CD4-positive, alpha-beta T cell treated with Interleukin-2 at 100 ng/mL for 4 hours (primary cell): ENCODE measurements around the gene RPL38.

Experiments used
- DNase-seq: peaks from one replicate; pipeline ENCODE4 v3.0.0-alpha.2; 2020; ENCODE audit warnings: low spot score

The RPL38 gene

GRCh38 chr17:74226252-74226651 lies 22.8 kb downstream of the RPL38 start:
- no peak for DNase-seq

- no peak for DNase-seq
Observed at GRCh38 chr17:74227271-74228080, 24.0 kb downstream of the RPL38 start.

GRCh38 chr17:74228306-74228978 lies 25.0 kb downstream of the RPL38 start:
- DNase-seq: no peak

- DNase-seq: no peak
Observed at GRCh38 chr17:74230896-74231295, 27.4 kb downstream of the RPL38 start.

- no peak for DNase-seq
Observed at GRCh38 chr17:74231928-74232907, 28.7 kb downstream of the RPL38 start.

GRCh38 chr17:74233937-74234336 lies 30.5 kb downstream of the RPL38 start:
- DNase-seq: no peak

GRCh38 chr17:74234486-74234885 lies 31.0 kb downstream of the RPL38 start:
- no peak for DNase-seq

GRCh38 chr17:74235040-74235581 lies 31.6 kb downstream of the RPL38 start:
- no peak for DNase-seq

GRCh38 chr17:74235911-74236371 lies 32.5 kb downstream of the RPL38 start:
- no peak for DNase-seq

GRCh38 chr17:74237321-74237720 lies 33.8 kb downstream of the RPL38 start:
- DNase-seq: no peak

GRCh38 chr17:74239172-74239571 lies 35.7 kb downstream of the RPL38 start:
- DNase-seq: no peak

GRCh38 chr17:74240618-74241205 lies 37.2 kb downstream of the RPL38 start:
- DNase-seq: no peak

- DNase-seq: no peak
Observed at GRCh38 chr17:74241431-74241830, 38.0 kb downstream of the RPL38 start.

GRCh38 chr17:74241847-74242246 lies 38.4 kb downstream of the RPL38 start:
- no peak for DNase-seq

- no peak for DNase-seq
Observed at GRCh38 chr17:74243013-74243755, 39.7 kb downstream of the RPL38 start.

- no peak for DNase-seq
Observed at GRCh38 chr17:74244128-74244527, 40.6 kb downstream of the RPL38 start.

GRCh38 chr17:74244548-74244947 lies 41.1 kb downstream of the RPL38 start:
- DNase-seq: no peak

- DNase-seq: no peak
Observed at GRCh38 chr17:74245145-74245831, 41.8 kb downstream of the RPL38 start.

GRCh38 chr17:74245871-74246270 lies 42.4 kb downstream of the RPL38 start:
- DNase-seq: no peak

- no peak for DNase-seq
Observed at GRCh38 chr17:74249590-74250270, 46.3 kb downstream of the RPL38 start.
